HG02943 (cell line): ENCODE results near the gene IGFBP2.

ENCODE experiments used
- ATAC-seq: cut with Tn5 transposase; IDR thresholded peaks from one replicate; pipeline ENCODE4 v1.9.1; 2021; ENCODE audit warnings: mild to moderate bottlenecking, low read depth, moderate library complexity; ENCODE audit not compliant: unreplicated experiment

The IGFBP2 gene

DNA sequence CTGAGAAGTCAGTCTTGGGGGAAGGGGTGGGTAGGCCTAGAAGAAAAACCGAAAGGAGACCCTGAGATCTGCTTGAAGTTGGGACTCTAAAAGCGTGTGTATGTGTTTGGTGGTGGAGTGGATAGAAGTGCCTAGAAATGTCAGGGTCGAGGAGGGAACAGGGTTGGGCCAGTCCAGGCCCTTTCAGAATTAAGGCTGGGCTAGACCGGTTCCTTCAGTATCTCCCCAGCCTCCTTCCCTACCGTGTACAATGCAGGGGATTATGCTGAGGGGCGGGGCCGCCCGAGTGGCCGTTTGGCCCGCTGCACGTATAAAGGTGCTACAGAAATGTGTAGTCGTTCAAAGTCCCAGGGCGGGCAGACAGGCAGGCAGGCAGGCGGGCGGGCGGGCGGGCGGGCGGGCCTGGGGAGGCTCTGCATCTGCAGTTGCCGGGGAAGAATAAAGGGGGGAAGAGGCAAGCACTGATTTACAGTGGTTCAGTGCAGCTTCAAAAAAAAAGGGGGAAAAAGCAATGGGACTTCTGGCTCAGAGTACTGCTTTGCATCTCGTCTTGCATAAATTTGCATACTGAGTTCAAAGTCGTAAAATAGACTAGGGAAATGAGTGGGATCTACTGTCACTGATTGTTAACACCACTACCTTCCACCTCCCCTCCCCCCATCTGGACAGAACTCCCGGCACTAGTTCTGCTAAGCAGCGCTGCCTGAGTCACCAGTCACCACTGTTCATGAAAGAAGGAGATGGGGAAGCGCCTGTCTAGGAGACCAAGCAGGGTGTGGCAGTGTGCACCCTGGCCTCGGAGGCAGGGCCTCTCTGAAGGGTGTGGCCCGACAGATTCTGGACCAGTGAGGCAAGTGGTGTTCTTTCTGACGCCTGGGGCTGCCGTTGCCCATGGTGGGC is 3.6 kb downstream of the IGFBP2 start:
- no peak for ATAC-seq

DNA sequence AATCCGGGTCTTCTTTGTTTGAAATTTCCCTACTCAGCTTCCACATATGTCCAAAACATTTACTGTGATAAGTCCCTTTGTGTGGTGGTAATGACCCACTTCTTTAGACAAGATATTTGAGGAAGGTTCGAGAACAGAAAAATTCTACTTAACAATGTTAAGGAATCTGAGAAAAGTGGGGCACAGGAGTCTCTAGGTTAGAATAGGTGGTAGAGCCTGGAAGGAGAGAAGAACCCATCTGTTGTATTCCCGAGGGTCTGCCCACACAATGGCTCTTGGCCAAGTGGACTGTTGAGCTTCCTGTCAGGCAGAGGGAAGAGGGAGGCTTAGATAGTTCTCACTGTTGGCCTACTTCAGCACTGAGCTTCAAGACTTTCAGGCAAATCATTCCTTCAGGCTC is 4.3 kb downstream of the IGFBP2 start:
- no peak for ATAC-seq

- no peak for ATAC-seq
These were observed 10.9 kb downstream of the IGFBP2 start for GRCh38 chr2:216643986-216644659.

GRCh38 chr2:216644842-216645635 is 11.8 kb downstream of the IGFBP2 start:
- no peak for ATAC-seq

GRCh38 chr2:216645636-216645950 is 12.4 kb downstream of the IGFBP2 start:
- no peak for ATAC-seq

- ATAC-seq, result no peak
These were observed 12.9 kb downstream of the IGFBP2 start for GRCh38 chr2:216646116-216646515.

GRCh38 chr2:216648105-216648504 is 14.9 kb downstream of the IGFBP2 start:
- no peak for ATAC-seq

DNA sequence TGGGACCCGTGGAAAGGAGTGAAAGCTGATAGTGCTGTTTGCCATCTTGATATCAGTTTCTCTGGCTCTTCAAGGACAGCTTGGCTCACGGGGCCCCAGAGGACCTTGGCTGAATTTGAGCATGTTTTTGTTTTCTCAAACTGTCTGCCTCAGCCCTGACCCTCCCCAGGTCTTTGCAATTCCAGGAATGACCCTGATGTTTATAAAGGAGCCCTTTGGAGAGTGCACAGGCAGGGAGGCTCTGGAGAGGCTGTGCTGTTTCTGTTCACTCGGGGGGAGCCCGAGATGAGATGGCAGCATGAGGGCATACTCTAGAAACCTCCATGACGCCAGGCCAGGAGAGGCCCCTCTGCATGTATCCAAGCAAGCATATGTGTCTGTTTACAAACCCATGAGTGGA is 16.4 kb downstream of the IGFBP2 start:
- no peak for ATAC-seq

DNA sequence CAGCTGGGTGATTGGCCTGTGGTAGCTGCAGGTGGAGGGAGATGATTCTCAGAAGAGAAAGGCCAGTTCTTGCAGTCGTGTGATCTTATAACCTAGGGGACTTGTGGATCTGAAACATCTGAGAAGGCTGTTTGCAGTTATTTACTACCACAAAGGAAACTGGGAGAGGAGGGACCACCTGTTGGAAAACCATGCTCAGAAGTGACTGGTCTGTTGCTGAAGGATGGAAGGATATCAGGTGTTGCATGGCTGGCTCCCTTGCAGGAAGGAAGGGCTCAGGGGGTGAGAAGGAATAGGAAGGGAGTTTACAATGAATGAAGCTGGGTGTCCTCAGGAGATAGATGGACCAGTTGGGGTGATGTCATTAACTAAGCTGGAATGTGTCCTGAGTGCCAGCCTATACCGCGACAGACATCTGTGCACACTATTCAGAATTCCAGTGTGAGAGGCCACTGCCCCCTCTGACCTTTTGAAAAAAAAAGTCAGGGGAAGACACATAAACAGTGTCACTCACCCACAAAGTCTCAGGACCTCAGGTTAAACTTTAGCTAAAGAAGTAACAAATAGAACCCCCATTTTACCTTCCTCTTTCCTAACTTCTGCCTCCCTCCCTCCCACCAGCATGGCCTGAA is 17.5 kb downstream of the IGFBP2 start:
- ATAC-seq, result no peak

GRCh38 chr2:216651351-216651881 is 18.2 kb downstream of the IGFBP2 start:
- no peak for ATAC-seq

- ATAC-seq, result no peak
These were observed 19.3 kb downstream of the IGFBP2 start for GRCh38 chr2:216652566-216652965.

- no peak for ATAC-seq
These were observed 20.0 kb downstream of the IGFBP2 start for GRCh38 chr2:216653093-216653799.

DNA sequence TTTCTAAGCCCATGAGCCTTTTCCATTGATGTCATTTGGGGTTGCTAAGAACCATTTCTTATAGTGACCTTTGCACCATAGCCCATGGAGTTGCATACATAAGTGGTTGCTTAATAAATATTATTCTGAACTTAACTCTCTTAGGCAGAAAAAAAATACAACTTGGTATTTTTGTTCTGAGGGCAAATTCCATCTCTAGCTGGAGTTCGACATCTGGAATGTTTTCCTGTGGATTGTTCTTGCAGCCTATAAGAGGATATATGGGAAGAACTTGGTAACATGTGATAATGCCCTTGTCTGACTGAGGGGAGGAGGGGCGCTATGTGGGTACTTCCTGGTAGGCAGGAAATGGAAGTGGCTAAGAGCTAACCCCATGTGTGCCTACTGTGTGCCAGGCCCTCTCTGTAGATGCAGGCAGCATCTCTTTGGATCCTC is 20.7 kb downstream of the IGFBP2 start:
- ATAC-seq, result no peak

DNA sequence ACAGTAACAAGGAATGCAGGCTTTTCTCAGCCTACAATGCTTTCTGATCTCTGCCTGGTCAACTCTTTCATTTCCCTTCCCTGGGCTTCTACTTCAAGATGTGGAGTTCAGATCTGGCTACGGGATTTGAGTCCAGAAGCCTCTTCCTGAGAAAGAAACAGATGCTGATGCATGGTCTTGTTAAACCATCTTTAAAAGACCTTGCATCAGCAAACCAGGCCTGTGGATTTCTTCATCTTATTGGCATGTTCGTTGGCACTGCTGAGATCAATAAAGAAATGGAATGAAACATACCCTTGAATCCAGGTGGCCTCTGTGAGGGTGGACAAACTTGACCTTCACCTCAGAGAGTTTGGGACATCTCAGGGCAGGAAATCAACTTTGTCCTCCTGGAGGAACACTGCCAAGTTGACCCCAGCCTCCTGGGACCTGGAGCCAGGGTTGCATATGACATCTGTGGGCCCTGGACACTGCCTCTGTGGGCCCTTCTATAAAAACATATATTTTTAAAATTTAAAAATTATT is 21.4 kb downstream of the IGFBP2 start:
- ATAC-seq, result no peak

DNA sequence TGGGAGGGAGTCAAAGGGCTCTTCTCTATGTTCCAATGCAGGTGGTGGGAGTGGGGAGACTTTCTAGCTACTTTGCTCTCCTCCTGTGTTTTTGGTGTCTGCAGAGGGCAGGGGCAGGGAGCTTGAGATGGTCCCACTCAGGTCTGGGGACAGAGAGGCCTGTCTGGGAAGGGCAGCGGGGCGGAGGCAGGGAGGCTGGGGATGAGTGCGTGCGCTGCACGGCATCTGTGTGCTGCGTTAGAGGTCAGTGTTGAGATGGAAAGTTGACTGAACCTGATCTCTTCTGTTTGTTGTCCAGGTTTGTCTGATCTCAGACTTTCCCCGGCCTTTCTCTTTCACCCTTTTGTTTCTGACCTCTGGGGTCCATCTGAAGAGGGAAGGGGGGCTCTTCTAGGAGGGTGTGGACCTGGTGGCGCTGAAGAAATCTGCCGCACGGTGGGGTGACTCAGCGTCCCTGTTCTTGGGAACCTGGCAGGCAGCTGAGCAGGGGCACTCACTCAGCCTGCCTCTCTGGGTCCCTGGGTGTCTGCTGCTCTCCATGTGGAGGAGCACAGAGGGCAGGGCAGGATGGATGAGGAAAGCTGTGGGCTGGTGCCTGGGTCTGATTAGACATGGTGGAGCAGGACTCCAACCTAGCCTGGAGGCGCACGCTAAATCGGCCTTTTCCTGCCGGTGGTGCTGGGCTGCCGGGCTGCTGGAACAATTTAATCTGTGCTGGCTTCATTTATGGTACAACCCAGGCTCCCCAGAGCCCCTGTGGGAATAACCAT is 24.1 kb downstream of the IGFBP2 start:
- ATAC-seq, result no peak

DNA sequence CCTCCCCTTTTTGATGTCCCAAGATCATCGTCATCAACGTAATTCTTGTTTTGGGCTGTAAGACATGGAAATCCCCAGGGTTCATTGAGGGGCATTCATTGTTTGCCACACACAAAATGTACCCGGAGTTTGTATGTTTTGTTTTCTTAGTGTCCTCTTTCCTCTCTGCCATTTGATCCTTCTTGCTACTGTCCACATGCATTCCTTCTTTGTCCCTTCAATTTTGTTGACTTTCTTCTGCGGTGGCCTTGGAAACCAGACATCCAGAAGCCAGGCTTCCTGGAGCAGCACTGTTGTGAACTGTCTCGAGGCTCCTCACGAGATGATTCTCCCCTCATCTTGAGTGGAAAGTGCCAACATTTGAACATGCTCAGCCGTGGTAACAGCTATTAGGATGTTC is 24.8 kb downstream of the IGFBP2 start:
- ATAC-seq, result no peak

DNA sequence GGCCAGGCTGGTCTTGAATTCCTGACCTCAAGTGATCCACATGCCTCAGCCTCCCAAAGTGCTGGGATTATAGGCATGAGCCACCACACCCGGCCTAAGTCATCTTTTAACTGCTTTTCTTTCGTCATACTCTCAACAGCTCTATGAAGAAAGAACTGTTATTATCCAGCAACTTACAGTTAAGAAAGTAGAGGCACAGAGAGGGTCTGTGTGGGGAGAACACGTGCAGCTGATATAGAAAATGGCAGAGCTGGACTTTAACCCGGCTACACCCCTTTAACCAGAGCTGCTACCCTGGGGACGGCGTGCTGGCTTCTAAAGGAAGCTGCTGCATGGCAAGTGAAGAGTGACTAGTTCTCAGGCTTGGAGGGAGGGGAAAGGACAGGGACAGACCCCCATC is 25.5 kb downstream of the IGFBP2 start:
- no peak for ATAC-seq

DNA sequence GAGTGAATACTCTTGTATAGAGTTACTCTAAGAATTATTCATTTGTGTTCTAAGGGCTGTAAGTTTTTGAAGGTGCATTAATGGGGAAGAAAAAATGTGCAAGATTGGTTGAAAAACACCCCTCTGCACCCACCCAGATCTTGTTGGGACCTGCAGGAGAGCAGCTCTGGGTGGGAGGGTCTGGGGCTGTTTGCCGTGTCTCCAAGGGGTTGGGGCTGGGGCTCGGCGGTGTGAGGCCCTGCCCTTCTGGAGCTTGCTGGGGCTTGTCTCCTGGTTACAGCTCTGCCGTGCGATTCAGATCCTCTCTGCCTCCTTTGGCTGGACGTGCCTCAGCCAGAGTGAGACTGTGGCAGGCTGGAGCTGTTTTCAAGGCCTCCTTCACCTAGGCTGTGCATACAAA is 26.1 kb downstream of the IGFBP2 start:
- no peak for ATAC-seq

GRCh38 chr2:216660496-216660895 is 27.3 kb downstream of the IGFBP2 start:
- ATAC-seq, result no peak
